Gastroesophageal sphincter (tissue), 4 donors: ENCODE data around the gene DES. TPM values are rescaled to one million over a fixed set of nuclear protein-coding genes. Genes with fewer than 3 reads are reported as not detected.
A peak's percentile ranks its signal among the peaks of the same experiment; 100 is the strongest.

Experiments
- ATAC-seq: fragments of 150-250 bp; one replicate; pipeline ENCODE4 v1.9.1; 2016; ENCODE audit warnings: mild to moderate bottlenecking, moderate library complexity
- H3K27ac ChIP-seq, 4 donors: fragments of 200-600 bp; sonication (generic) in 3 of 4; 1 replicate in 3 of 4; 2 replicates in 1 of 4; pipeline ENCODE4 v1.5.1; 2016 to 2019
- H3K27me3 ChIP-seq: fragments of 200-600 bp; sonication (generic); one replicate; pipeline ENCODE4 v1.5.1; 2019
- H3K36me3 ChIP-seq, 2 donors: fragments of 200-600 bp; sonication (generic); one replicate each; pipeline ENCODE4 v1.5.1; 2019; ENCODE audit warnings: control low read depth in 1 of 2
- H3K4me1 ChIP-seq, 3 donors: fragments of 200-600 bp; sonication (generic); 1 replicate in 2 of 3; 2 replicates in 1 of 3; pipeline ENCODE4 v1.5.1; 2016 to 2019; ENCODE audit warnings: control low read depth in 2 of 3
- H3K4me3 ChIP-seq, 2 donors: fragments of 200-600 bp; sonication (generic); one replicate each; pipeline ENCODE4 v1.5.1; 2019; ENCODE audit warnings: mild to moderate bottlenecking in 1 of 2, moderate library complexity in 1 of 2
- H3K9me3 ChIP-seq, 3 donors: fragments of 200-600 bp; sonication (generic); one replicate each; pipeline ENCODE4 v1.5.1; 2017 to 2019; ENCODE audit warnings: control low read depth in 2 of 3
- EP300 ChIP-seq: sonication (generic); formaldehyde crosslinking; IDR thresholded peaks from one replicate; pipeline ENCODE4 v1.6.1; 2017; ENCODE audit warnings: antibody characterized with exemption, mild to moderate bottlenecking
- POLR2A ChIP-seq, 2 donors: fragments of 450-650 bp; IDR thresholded peaks; one replicate each; pipeline ENCODE4 v1.6.1; 2017; ENCODE audit warnings: antibody characterized with exemption in 2 of 2, mild to moderate bottlenecking in 2 of 2, moderate library complexity in 1 of 2
- POLR2AphosphoS5 ChIP-seq: sonication (generic); formaldehyde crosslinking; IDR thresholded peaks from one replicate; pipeline ENCODE4 v1.6.1; 2017; ENCODE audit warnings: antibody characterized with exemption
- WGBS, 2 donors: methylation state at CpG; one replicate each; pipeline ENCODE4 v1.1.5; 2018; ENCODE audit warnings: low coverage in 1 of 2; 5-methylcytosine and 5-hydroxymethylcytosine counted together
- total RNA-seq, 4 donors: library from RNA; depleted of rRNA; stranded (reverse); fragments of >200 nt; gene quantifications; one replicate each; pipeline ENCODE4 v1.1.0, GENCODE V29; 2016
- TF ChIP-seq, protein P1 (sequence below), 4 experiments: fragments of 200-600 bp in 2 of 4; fragments of 450-650 bp in 2 of 4; sonication (generic) in 1 of 4; IDR thresholded peaks; one replicate each; pipeline ENCODE4 v1.5.1; 2017 to 2019; ENCODE audit warnings: antibody characterized with exemption in 4 of 4, mild to moderate bottlenecking in 2 of 4, moderate library complexity in 2 of 4

DES gene
- total RNA-seq, 4 donors from 2014 or later, result 10,852 to 31,720 (median 15,007) TPM

DNA sequence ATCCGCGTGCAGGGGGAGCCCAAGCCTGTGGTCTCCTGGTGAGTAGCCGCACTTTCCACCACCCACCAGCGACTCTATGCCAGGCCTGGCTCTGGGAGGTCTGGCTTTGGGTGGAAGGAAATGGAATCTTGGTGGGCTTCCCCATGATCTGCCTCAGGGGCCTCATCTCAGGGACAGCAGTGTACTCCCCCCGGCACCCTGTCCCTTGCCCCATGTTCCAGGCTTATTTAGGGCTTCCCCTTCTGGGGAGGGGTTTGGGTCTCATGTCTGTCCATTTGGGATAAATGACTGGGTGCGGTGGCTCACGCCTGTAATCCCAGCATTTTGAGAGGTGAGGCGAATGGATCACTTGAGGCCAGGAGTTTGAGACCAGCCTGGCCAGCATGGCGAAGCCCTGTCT lies 44.2 kb downstream of the DES start:
- no peak for ATAC-seq
- Histone ChIP-seq H3K27ac (peak overlapping the region; percentile 93 to 97 (median 96)), H3K4me3 (peak overlapping the region in 1 of 2 donors; percentile 40), H3K4me1 (peaks cover 7 to 100% (median 25%) of the 10 kb centered on the region in 3 donors), H3K9me3 (no peaks in the 10 kb centered on the region), H3K36me3 (peaks cover 0 to 52% of the 10 kb centered on the region in 2 donors), H3K27me3 (no peaks in the 10 kb centered on the region)
- 95 to 100% methylated on average over 2 to 4 of the region's 9 CpGs for WGBS, 2 donors
- no peak for TF ChIP-seq EP300
- TF ChIP-seq POLR2A (IDR thresholded peaks at IDR 0.05), result no peak
- no peak for TF ChIP-seq POLR2AphosphoS5
- TF ChIP-seq, protein P1, sequence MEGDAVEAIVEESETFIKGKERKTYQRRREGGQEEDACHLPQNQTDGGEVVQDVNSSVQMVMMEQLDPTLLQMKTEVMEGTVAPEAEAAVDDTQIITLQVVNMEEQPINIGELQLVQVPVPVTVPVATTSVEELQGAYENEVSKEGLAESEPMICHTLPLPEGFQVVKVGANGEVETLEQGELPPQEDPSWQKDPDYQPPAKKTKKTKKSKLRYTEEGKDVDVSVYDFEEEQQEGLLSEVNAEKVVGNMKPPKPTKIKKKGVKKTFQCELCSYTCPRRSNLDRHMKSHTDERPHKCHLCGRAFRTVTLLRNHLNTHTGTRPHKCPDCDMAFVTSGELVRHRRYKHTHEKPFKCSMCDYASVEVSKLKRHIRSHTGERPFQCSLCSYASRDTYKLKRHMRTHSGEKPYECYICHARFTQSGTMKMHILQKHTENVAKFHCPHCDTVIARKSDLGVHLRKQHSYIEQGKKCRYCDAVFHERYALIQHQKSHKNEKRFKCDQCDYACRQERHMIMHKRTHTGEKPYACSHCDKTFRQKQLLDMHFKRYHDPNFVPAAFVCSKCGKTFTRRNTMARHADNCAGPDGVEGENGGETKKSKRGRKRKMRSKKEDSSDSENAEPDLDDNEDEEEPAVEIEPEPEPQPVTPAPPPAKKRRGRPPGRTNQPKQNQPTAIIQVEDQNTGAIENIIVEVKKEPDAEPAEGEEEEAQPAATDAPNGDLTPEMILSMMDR (IDR thresholded peaks at IDR 0.05), result no peak

- peaks cover 0 to 68% of the 10 kb centered on the region in 2 donors for H3K36me3 ChIP-seq
Measured at GRCh38 chr2:219464286-219465032, 46.3 kb downstream of the DES start.

GRCh38 chr2:219465659-219466561 lies 47.7 kb downstream of the DES start:
- no peak for ATAC-seq
- peak overlapping the region; percentile 32 to 97 (median 94) for H3K27ac ChIP-seq
- H3K36me3 ChIP-seq, result peaks cover 0 to 80% of the 10 kb centered on the region in 2 donors
- H3K4me1 ChIP-seq, result peaks cover 4 to 98% (median 15%) of the 10 kb centered on the region in 3 donors
- no peaks in the 10 kb centered on the region for H3K27me3 ChIP-seq
- WGBS, 2 donors, result 50 to 83% methylated on average over 2 to 3 of the region's 47 CpGs
- no peaks in the 10 kb centered on the region for H3K9me3 ChIP-seq
- no peak overlapping the region for H3K4me3 ChIP-seq
- TF ChIP-seq POLR2A (IDR thresholded peaks at IDR 0.05), result no peak
- TF ChIP-seq POLR2AphosphoS5, result no peak
- TF ChIP-seq, protein P1 (IDR thresholded peaks at IDR 0.05), result no peak
- TF ChIP-seq EP300, result no peak

More at GRCh38 chr2:219464286-219465032, 46.3 kb downstream of the DES start:
- peaks cover 7 to 100% (median 21%) of the 10 kb centered on the region in 3 donors for H3K4me1 ChIP-seq
- H3K4me3 ChIP-seq, result no peak overlapping the region
- no peaks in the 10 kb centered on the region for H3K9me3 ChIP-seq
- no peaks in the 10 kb centered on the region for H3K27me3 ChIP-seq
- TF ChIP-seq, protein P1 (IDR thresholded peaks at IDR 0.05), result no peak
- TF ChIP-seq POLR2A (IDR thresholded peaks at IDR 0.05) (no peak), EP300 (no peak), POLR2AphosphoS5 (no peak)
- WGBS, 2 donors, result 71% methylated on average over 3 of the region's 21 CpGs; no CpG with 5 or more reads in 1 of the 2 donors
- ATAC-seq, result no peak
- peak overlapping the region; percentile 49 to 97 (median 94) for H3K27ac ChIP-seq

- Histone ChIP-seq H3K27ac (peak overlapping the region; percentile 32 to 97 (median 87)), H3K9me3 (no peaks in the 10 kb centered on the region), H3K4me3 (no peak overlapping the region), H3K27me3 (no peaks in the 10 kb centered on the region), H3K4me1 (peaks cover 4 to 87% (median 9%) of the 10 kb centered on the region in 3 donors), H3K36me3 (peaks cover 0 to 86% of the 10 kb centered on the region in 2 donors)
- WGBS, 2 donors, result 38 to 56% methylated on average over 7 to 9 of the region's 28 CpGs
- TF ChIP-seq, protein P1 (IDR thresholded peaks at IDR 0.05), result no peak
- TF ChIP-seq EP300 (no peak), POLR2A (IDR thresholded peaks at IDR 0.05) (no peak), POLR2AphosphoS5 (no peak)
- no peak for ATAC-seq
Measured at GRCh38 chr2:219466816-219467735, 48.9 kb downstream of the DES start.
